H9 (cell line): ENCODE results near the gene PLEKHA7. TPM values are rescaled to one million over a fixed set of nuclear protein-coding genes. Genes with fewer than 3 reads are reported as not detected.

Experiments used
- DNase-seq: peaks from one replicate; pipeline ENCODE4 v3.0.0-alpha.2; 2017
- H2AFZ ChIP-seq: one replicate; pipeline ENCODE4 v1.6.1; 2013; ENCODE audit warnings: mild to moderate bottlenecking, low read length, control low read depth, moderate library complexity
- H2AK5ac ChIP-seq: 2 replicates; pipeline ENCODE4 v1.6.1; 2013; ENCODE audit warnings: low read length, control low read depth, mixed read lengths; ENCODE audit not compliant: insufficient read length
- H2BK120ac ChIP-seq: one replicate; pipeline ENCODE4 v1.6.1; 2013; ENCODE audit warnings: low read depth, mild to moderate bottlenecking, low read length, control low read depth, inconsistent platforms; ENCODE audit not compliant: poor library complexity, severe bottlenecking
- H2BK12ac ChIP-seq: 2 replicates; pipeline ENCODE4 v1.6.1; 2013; ENCODE audit warnings: low read length, control low read depth, mixed read lengths, low read depth; ENCODE audit not compliant: insufficient read length
- H2BK15ac ChIP-seq: 2 replicates; pipeline ENCODE4 v1.6.1; 2013; ENCODE audit warnings: low read depth, low read length, control low read depth
- H2BK20ac ChIP-seq: one replicate; pipeline ENCODE4 v1.6.1; 2013; ENCODE audit warnings: low read depth, mild to moderate bottlenecking, low read length, control low read depth, inconsistent platforms; ENCODE audit not compliant: poor library complexity, severe bottlenecking
- H2BK5ac ChIP-seq: 2 replicates; pipeline ENCODE4 v1.6.1; 2013; ENCODE audit warnings: low read length, control low read depth, mixed read lengths; ENCODE audit not compliant: insufficient read length
- H3K14ac ChIP-seq: 2 replicates; pipeline ENCODE4 v1.6.1; 2013; ENCODE audit warnings: low read length, control low read depth; ENCODE audit not compliant: insufficient read depth
- H3K18ac ChIP-seq: 2 replicates; pipeline ENCODE4 v1.6.1; 2013; ENCODE audit warnings: low read depth, mild to moderate bottlenecking, mixed read lengths, low read length, control low read depth; ENCODE audit not compliant: insufficient read length
- H3K23ac ChIP-seq: 2 replicates; pipeline ENCODE4 v1.6.1; 2013; ENCODE audit warnings: low read length, control low read depth, mixed read lengths, low read depth; ENCODE audit not compliant: insufficient read length
- H3K23me2 ChIP-seq: 2 replicates; pipeline ENCODE4 v1.6.1; 2013; ENCODE audit warnings: low read depth, mild to moderate bottlenecking, mixed read lengths, low read length, control low read depth; ENCODE audit not compliant: insufficient read length, poor library complexity, severe bottlenecking
- H3K27ac ChIP-seq: 2 replicates; pipeline ENCODE4 v1.5.1; 2013; ENCODE audit warnings: low read length, control low read depth, mixed read lengths, low read depth; ENCODE audit not compliant: insufficient read length
- H3K27me3 ChIP-seq: 2 replicates; pipeline ENCODE4 v1.6.1; 2013; ENCODE audit warnings: low read length, control low read depth, inconsistent platforms; ENCODE audit not compliant: insufficient read depth
- H3K4ac ChIP-seq: 2 replicates; pipeline ENCODE4 v1.6.1; 2013; ENCODE audit warnings: low read depth, mild to moderate bottlenecking, control low read depth, inconsistent platforms, low read length, moderate library complexity
- H3K4me1 ChIP-seq: 2 replicates; pipeline ENCODE4 v1.6.1; 2013; ENCODE audit warnings: low read length, control low read depth, inconsistent platforms; ENCODE audit not compliant: insufficient read depth
- H3K4me2 ChIP-seq: 2 replicates; pipeline ENCODE4 v1.6.1; 2013; ENCODE audit warnings: low read length, control low read depth, mixed read lengths; ENCODE audit not compliant: insufficient read length, insufficient read depth
- H3K56ac ChIP-seq: 2 replicates; pipeline ENCODE4 v1.6.1; 2013; ENCODE audit warnings: low read depth, mild to moderate bottlenecking, mixed read lengths, low read length, control low read depth; ENCODE audit not compliant: insufficient read length
- H3K79me1 ChIP-seq: 2 replicates; pipeline ENCODE4 v1.6.1; 2013; ENCODE audit warnings: low read depth, mild to moderate bottlenecking, moderate library complexity, low read length, control low read depth, inconsistent platforms; ENCODE audit not compliant: insufficient read depth, poor library complexity, severe bottlenecking
- H3K79me2 ChIP-seq: 2 replicates; pipeline ENCODE4 v1.6.1; 2013; ENCODE audit warnings: low read length, control low read depth, inconsistent platforms; ENCODE audit not compliant: insufficient read depth
- H3K9ac ChIP-seq: 2 replicates; pipeline ENCODE4 v1.6.1; 2013; ENCODE audit warnings: low read length, control low read depth, mixed read lengths; ENCODE audit not compliant: insufficient read length; ENCODE audit errors: extremely low read depth
- H3K9me3 ChIP-seq: one replicate; pipeline ENCODE4 v1.6.1; 2013; ENCODE audit warnings: low read depth, low read length, inconsistent platforms; ENCODE audit not compliant: control insufficient read depth
- H3T11ph ChIP-seq: one replicate; pipeline ENCODE4 v1.6.1; 2013; ENCODE audit warnings: mild to moderate bottlenecking, low read length, control low read depth, inconsistent platforms
- H4K20me1 ChIP-seq: one replicate; pipeline ENCODE4 v1.6.1; 2013; ENCODE audit not compliant: control insufficient read depth, insufficient read length, insufficient read depth
- H4K5ac ChIP-seq: 2 replicates; pipeline ENCODE4 v1.6.1; 2013; ENCODE audit warnings: low read depth, mild to moderate bottlenecking, mixed read lengths, low read length, control low read depth; ENCODE audit not compliant: insufficient read length
- H4K8ac ChIP-seq: replicated peaks from 2 replicates; pipeline ENCODE4 v1.6.1; 2013; ENCODE audit warnings: low read length, control low read depth, mixed read lengths, low read depth; ENCODE audit not compliant: insufficient read length
- H4K91ac ChIP-seq: 2 replicates; pipeline ENCODE4 v1.6.1; 2013; ENCODE audit warnings: low read depth, mild to moderate bottlenecking, moderate library complexity, mixed read lengths, low read length, control low read depth; ENCODE audit not compliant: insufficient read length
- H3K27ac Mint-ChIP-seq, 3 experiments: 2 replicates in 2 of 3; 3 replicates in 1 of 3; pipeline ENCODE4 v1.8.0; 2020 to 2021; ENCODE audit warnings: mixed read lengths in 3 of 3, mild to moderate bottlenecking in 1 of 3, moderate library complexity in 1 of 3
- H3K27me3 Mint-ChIP-seq: 2 replicates; pipeline ENCODE4 v1.8.0; 2021; ENCODE audit warnings: low read depth, mild to moderate bottlenecking, moderate library complexity, mixed read lengths
- H3K36me3 Mint-ChIP-seq, 3 experiments: 2 replicates in 2 of 3; 3 replicates in 1 of 3; pipeline ENCODE4 v1.8.0; 2020 to 2021; ENCODE audit warnings: low read depth in 3 of 3, mixed read lengths in 3 of 3; ENCODE audit not compliant: insufficient read depth in 1 of 3
- H3K4me1 Mint-ChIP-seq, 2 experiments: 2 replicates each; pipeline ENCODE4 v1.8.0; 2020; ENCODE audit warnings: mixed read lengths in 2 of 2
- H3K4me3 Mint-ChIP-seq, 2 experiments: 2 replicates in 1 of 2; 3 replicates in 1 of 2; pipeline ENCODE4 v1.8.0; 2020 to 2021; ENCODE audit warnings: mild to moderate bottlenecking in 2 of 2, mixed read lengths in 2 of 2, moderate library complexity in 1 of 2
- H3K9me3 Mint-ChIP-seq, 2 experiments: 2 replicates in 1 of 2; 3 replicates in 1 of 2; pipeline ENCODE4 v1.8.0; 2020; ENCODE audit warnings: mild to moderate bottlenecking in 2 of 2, mixed read lengths in 2 of 2, moderate library complexity in 1 of 2
- WGBS: extraction: QIAGEN DNeasy Blood & Tissue Kit; methylation state at CpG from one replicate; pipeline ENCODE4 v1.1.7; 2013; ENCODE audit warnings: missing lambda C conversion rate, low lambda C conversion rate, mixed read lengths; ENCODE audit not compliant: insufficient read length; ENCODE audit errors: extremely low coverage; 5-methylcytosine and 5-hydroxymethylcytosine counted together
- total RNA-seq: library from RNA; stranded (reverse); gene quantifications from 2 replicates; pipeline ENCODE4 v1.2.1, GENCODE V29; 2021
- TF ChIP-seq, protein P1 (sequence below): fragments of 200-600 bp; sonication (generic); conservative IDR thresholded peaks from 3 replicates; pipeline ENCODE4 v1.8.0; 2021; ENCODE audit warnings: antibody characterized with exemption, mild to moderate bottlenecking

The PLEKHA7 gene
- total RNA-seq, 1 experiment from 2014 or later, result 21.0 TPM

DNA sequence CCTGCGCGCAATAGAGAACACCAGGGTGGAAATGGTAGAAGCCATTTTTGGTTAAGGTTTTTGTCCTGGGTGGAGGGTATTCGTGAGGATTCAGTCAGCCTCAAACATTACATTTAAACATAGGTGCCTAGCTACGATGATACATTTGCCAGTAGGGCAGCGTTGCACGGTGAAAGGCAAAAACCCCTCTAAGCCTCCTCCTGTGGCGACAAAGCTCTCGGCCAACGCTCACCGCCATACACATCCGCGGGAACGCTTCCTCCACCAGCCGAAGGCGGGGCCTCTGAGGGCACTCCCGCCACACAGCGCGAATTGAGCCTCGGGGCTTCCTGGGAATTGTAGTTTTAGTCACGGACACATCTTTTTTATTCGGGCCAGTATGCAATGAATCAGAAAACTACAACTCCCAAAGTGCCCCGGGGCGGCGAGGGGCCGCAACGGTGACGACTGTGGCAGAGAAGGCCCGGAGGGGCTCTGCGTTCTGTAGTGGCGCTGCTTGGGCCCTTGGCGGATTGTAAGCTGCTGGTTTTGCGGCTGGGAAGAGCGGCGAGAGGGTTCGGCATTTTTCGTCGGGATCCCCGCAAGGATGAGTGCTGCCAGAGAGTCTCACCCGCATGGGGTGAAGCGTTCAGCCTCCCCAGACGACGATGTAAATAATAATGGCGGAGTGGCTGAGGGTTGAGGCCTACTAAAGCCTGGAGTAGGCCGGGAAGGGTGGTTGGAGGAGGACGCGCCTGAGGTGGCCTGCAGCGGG lies 275.8 kb downstream of the PLEKHA7 start, which contains the start of gene C11orf58:
TSS of gene C11orf58 (plus strand) at position 455 of the 754 bp plus-strand sequence. CDS start at position 587, 132 bp downstream.
- no peak within 1 kb of the TSS for H3K23ac ChIP-seq
- peak within 1 kb of the TSS in 1 of 3 experiments; percentile 46; a peak in 2 of 7 replicates for H3K27ac Mint-ChIP-seq
- H2BK120ac ChIP-seq, result peak within 1 kb of the TSS; percentile 81
- H4K5ac ChIP-seq, result peak within 1 kb of the TSS; percentile 99
- H2BK15ac ChIP-seq, result no peak within 1 kb of the TSS
- H3K14ac ChIP-seq, result peak within 1 kb of the TSS; percentile 99
- H3K9me3 ChIP-seq, result no peaks in the 10 kb centered on the region
- H4K91ac ChIP-seq, result peak within 1 kb of the TSS; percentile 41
- no peak within 1 kb of the TSS for H2BK20ac ChIP-seq
- H3K4ac ChIP-seq, result peak within 1 kb of the TSS; percentile 3; the same call in 1 of the 2 replicates
- peak within 1 kb of the TSS; percentile 98 for H3K18ac ChIP-seq
- peak within 1 kb of the TSS; percentile 64 for H3K27ac ChIP-seq
- no peaks in the 10 kb centered on the region for H3K27me3 Mint-ChIP-seq
- no peaks in the 10 kb centered on the region for H3K27me3 ChIP-seq
- H3K79me2 ChIP-seq, result peaks cover 26% of the 10 kb centered on the region
- WGBS, result no CpG with 5 or more reads among the region's 47 CpGs
- H2BK5ac ChIP-seq, result peak within 1 kb of the TSS; percentile 94
- H3K4me1 ChIP-seq, result no peaks in the 10 kb centered on the region; the same call in 1 of the 2 replicates
- no peak within 1 kb of the TSS for H2AK5ac ChIP-seq
- H2AFZ ChIP-seq, result no peak within 1 kb of the TSS
- TF ChIP-seq, protein P1, sequence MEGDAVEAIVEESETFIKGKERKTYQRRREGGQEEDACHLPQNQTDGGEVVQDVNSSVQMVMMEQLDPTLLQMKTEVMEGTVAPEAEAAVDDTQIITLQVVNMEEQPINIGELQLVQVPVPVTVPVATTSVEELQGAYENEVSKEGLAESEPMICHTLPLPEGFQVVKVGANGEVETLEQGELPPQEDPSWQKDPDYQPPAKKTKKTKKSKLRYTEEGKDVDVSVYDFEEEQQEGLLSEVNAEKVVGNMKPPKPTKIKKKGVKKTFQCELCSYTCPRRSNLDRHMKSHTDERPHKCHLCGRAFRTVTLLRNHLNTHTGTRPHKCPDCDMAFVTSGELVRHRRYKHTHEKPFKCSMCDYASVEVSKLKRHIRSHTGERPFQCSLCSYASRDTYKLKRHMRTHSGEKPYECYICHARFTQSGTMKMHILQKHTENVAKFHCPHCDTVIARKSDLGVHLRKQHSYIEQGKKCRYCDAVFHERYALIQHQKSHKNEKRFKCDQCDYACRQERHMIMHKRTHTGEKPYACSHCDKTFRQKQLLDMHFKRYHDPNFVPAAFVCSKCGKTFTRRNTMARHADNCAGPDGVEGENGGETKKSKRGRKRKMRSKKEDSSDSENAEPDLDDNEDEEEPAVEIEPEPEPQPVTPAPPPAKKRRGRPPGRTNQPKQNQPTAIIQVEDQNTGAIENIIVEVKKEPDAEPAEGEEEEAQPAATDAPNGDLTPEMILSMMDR, result no peak
- no peak within 1 kb of the TSS; a peak in 2 of 5 replicates for H3K4me3 Mint-ChIP-seq
- no peak within 1 kb of the TSS for H2BK12ac ChIP-seq
- H4K8ac ChIP-seq, result no peak within 1 kb of the TSS
- peak within 1 kb of the TSS; percentile 100 for H3K9ac ChIP-seq
- H3K36me3 Mint-ChIP-seq, result peaks cover 13 to 14% (median 14%) of the 10 kb centered on the region in 3 experiments; a peak in 6 of 7 replicates
- no peaks in the 10 kb centered on the region for H3K79me1 ChIP-seq
- peaks cover 5% of the 10 kb centered on the region for H3K23me2 ChIP-seq
- H3T11ph ChIP-seq, result peak within 1 kb of the TSS; percentile 86
- H3K56ac ChIP-seq, result peak within 1 kb of the TSS; percentile 99
- H3K4me2 ChIP-seq, result peak within 1 kb of the TSS; percentile 85
- peaks cover 14 to 15% of the 10 kb centered on the region in 2 experiments for H3K4me1 Mint-ChIP-seq
- DNase-seq, result peak; percentile 96
- peaks cover 2 to 4% of the 10 kb centered on the region in 2 experiments; a peak in 3 of 5 replicates for H3K9me3 Mint-ChIP-seq
- no peaks in the 10 kb centered on the region for H4K20me1 ChIP-seq
